ENCODE results near the gene WIPF3. TPM values are rescaled to one million over a fixed set of nuclear protein-coding genes. Genes with fewer than 3 reads are reported as not detected.

Gene WIPF3
- total RNA-seq, 1 donor from 2014 or later = 0.37 TPM

GRCh38 chr7:29924006-29924405 lies 117.7 kb downstream of the WIPF3 start:
- no peak for TF ChIP-seq CTCF (IDR thresholded peaks at IDR 0.05; ENCODE audit: partially characterized antibody, unreplicated experiment)
- Mint-ChIP-seq H3K4me1 (ENCODE audit: low read depth, unreplicated experiment) (peaks cover 11% of the 10 kb centered on the region), H3K36me3 (ENCODE audit: unreplicated experiment) (peaks cover 9% of the 10 kb centered on the region), H3K27me3 (ENCODE audit: unreplicated experiment) (peaks cover 2% of the 10 kb centered on the region), H3K27ac (ENCODE audit: unreplicated experiment) (peak overlapping the region; percentile 18), H3K4me3 (ENCODE audit: unreplicated experiment) (no peak overlapping the region), H3K9me3 (ENCODE audit: unreplicated experiment) (no peaks in the 10 kb centered on the region)
- no peak for DNase-seq

- no peaks in the 10 kb centered on the region for H3K9me3 Mint-ChIP-seq (ENCODE audit: unreplicated experiment)
- no peak overlapping the region for H3K27ac Mint-ChIP-seq (ENCODE audit: unreplicated experiment)
- H3K36me3 Mint-ChIP-seq (ENCODE audit: unreplicated experiment) = peaks cover 9% of the 10 kb centered on the region
- H3K4me3 Mint-ChIP-seq (ENCODE audit: unreplicated experiment) = no peak overlapping the region
- H3K27me3 Mint-ChIP-seq (ENCODE audit: unreplicated experiment) = peaks cover 2% of the 10 kb centered on the region
- peaks cover 16% of the 10 kb centered on the region for H3K4me1 Mint-ChIP-seq (ENCODE audit: low read depth, unreplicated experiment)
- TF ChIP-seq CTCF (IDR thresholded peaks at IDR 0.05; ENCODE audit: partially characterized antibody, unreplicated experiment) = no peak
- DNase-seq = no peak
Observed at GRCh38 chr7:29924684-29925083, 118.4 kb downstream of the WIPF3 start.

- no peak for TF ChIP-seq CTCF (IDR thresholded peaks at IDR 0.05; ENCODE audit: partially characterized antibody, unreplicated experiment)
- H3K27me3 Mint-ChIP-seq (ENCODE audit: unreplicated experiment) = peaks cover 2% of the 10 kb centered on the region
- H3K36me3 Mint-ChIP-seq (ENCODE audit: unreplicated experiment) = peaks cover 9% of the 10 kb centered on the region
- no peaks in the 10 kb centered on the region for H3K9me3 Mint-ChIP-seq (ENCODE audit: unreplicated experiment)
- H3K4me1 Mint-ChIP-seq (ENCODE audit: low read depth, unreplicated experiment) = peaks cover 9% of the 10 kb centered on the region
- DNase-seq = no peak
- no peak overlapping the region for H3K4me3 Mint-ChIP-seq (ENCODE audit: unreplicated experiment)
- H3K27ac Mint-ChIP-seq (ENCODE audit: unreplicated experiment) = no peak overlapping the region
Observed at GRCh38 chr7:29926216-29926615, 119.9 kb downstream of the WIPF3 start.

DNA sequence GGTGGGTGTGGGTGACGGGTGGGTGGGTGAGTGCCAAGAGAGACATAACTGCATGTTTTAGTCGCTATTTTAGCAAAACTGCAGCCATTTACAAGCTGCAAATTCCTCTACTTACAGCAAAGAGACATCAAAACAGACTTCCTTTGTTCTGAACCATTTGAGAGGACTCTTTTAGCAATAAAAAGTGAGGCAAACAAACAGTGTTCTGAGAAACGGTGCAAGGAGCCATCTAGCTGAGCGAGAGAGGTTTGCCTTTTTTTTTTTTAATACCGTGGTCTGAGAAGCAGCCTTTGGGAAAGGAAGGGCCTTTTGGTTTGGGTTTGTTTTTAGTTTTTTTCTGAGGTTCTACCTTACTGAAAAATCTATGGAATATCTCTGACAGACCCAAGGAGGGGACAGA lies 120.4 kb downstream of the WIPF3 start:
- Mint-ChIP-seq H3K9me3 (ENCODE audit: unreplicated experiment) (no peaks in the 10 kb centered on the region), H3K27me3 (ENCODE audit: unreplicated experiment) (peaks cover 2% of the 10 kb centered on the region), H3K4me1 (ENCODE audit: low read depth, unreplicated experiment) (peaks cover 7% of the 10 kb centered on the region), H3K27ac (ENCODE audit: unreplicated experiment) (no peak overlapping the region), H3K36me3 (ENCODE audit: unreplicated experiment) (peaks cover 9% of the 10 kb centered on the region), H3K4me3 (ENCODE audit: unreplicated experiment) (no peak overlapping the region)
- no peak for TF ChIP-seq CTCF (IDR thresholded peaks at IDR 0.05; ENCODE audit: partially characterized antibody, unreplicated experiment)
- DNase-seq = no peak

DNA sequence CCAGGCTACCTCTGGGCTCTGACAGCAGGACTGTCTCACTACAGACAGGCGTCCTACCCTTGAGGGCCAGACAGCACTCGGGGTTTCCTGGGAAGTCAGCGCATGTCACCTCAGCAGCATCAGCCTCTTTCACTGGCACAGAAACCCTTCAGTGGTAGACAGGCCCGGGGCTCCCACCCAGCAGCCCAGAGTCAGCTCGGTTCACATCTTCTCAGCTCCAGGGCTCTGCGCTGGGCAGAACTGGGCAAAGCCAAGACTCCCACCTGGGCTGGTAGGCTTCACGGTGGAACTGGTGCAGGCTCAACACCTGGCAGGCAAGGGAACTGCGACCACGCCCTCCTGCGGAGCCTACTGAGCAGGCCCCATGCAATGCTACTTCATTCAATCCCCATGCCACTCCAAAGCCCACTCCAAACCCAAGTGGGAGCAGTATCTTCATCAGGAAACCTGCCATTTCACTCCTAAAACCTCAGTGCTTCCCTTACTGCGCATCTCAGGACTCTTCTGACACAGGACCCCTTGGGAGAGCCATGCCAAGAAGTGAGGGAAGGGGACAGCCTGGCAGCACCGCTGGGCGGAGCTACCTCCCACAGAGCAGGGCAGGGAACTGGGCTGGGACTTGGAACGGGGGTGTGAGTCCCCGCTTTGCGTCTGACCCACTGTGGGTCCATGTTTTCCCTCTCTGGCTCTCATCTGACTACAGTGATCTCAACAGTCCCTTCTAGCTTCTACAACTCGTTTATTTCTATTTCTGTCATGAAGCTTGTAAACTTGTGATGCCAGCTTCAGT lies 122.9 kb downstream of the WIPF3 start:
- Mint-ChIP-seq H3K27ac (ENCODE audit: unreplicated experiment) (no peak overlapping the region), H3K27me3 (ENCODE audit: unreplicated experiment) (peaks cover 2% of the 10 kb centered on the region), H3K4me1 (ENCODE audit: low read depth, unreplicated experiment) (peaks cover 7% of the 10 kb centered on the region), H3K36me3 (ENCODE audit: unreplicated experiment) (peaks cover 6% of the 10 kb centered on the region), H3K4me3 (ENCODE audit: unreplicated experiment) (no peak overlapping the region), H3K9me3 (ENCODE audit: unreplicated experiment) (no peaks in the 10 kb centered on the region)
- DNase-seq = no peak
- no peak for TF ChIP-seq CTCF (IDR thresholded peaks at IDR 0.05; ENCODE audit: partially characterized antibody, unreplicated experiment)
